ENCODE data around the gene KIF26A. TPM values are rescaled to one million over a fixed set of nuclear protein-coding genes. Genes with fewer than 3 reads are reported as not detected.

The KIF26A gene
- total RNA-seq, 4 donors from 2014 or later = 3.3 to 6.2 (median 4.9) TPM

DNA sequence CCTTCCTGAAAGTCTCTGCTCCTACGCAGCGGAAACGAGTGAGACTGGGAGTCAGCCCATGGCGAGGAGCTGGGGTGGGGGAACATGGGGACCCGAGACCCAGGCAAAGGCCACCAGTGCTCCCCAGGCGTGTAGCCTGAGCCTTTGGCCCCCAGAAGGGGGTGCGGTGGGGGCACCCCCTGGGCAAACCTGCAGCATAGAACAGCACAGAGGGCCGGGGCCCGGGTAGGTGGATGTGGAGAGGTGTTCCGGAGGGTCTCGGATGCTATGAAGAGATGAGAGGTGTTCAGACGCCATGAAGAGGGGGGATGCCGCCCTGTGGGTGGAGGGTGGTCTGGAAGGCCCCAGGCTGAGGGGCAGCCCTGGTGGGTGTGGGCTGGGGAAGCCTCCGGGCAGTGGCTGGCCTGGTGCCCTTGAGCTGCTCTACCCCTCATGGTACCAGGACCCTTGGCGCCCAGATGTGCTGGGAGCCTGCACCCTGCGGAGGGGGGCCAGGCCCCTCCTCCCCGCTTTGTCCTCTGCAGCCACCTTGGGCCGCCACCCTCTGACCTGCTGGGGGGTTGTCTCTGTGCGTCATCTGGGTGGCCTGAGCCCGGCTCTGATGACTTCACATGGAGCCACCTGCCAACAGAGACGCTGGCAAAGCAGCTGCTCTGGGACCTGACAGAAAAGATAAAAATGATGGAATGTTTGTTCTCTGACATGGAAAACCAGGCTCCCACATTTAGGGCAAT lies 83.4 kb downstream of the KIF26A start:
- 95 to 97% methylated on average over 17 to 21 of the region's 21 CpGs for WGBS, 2 donors
- no peak overlapping the region for H3K4me3 ChIP-seq (replicated peaks in 1 of 3)
- no peak for TF ChIP-seq POLR2A (IDR thresholded peaks at IDR 0.05)
- TF ChIP-seq, protein P1, sequence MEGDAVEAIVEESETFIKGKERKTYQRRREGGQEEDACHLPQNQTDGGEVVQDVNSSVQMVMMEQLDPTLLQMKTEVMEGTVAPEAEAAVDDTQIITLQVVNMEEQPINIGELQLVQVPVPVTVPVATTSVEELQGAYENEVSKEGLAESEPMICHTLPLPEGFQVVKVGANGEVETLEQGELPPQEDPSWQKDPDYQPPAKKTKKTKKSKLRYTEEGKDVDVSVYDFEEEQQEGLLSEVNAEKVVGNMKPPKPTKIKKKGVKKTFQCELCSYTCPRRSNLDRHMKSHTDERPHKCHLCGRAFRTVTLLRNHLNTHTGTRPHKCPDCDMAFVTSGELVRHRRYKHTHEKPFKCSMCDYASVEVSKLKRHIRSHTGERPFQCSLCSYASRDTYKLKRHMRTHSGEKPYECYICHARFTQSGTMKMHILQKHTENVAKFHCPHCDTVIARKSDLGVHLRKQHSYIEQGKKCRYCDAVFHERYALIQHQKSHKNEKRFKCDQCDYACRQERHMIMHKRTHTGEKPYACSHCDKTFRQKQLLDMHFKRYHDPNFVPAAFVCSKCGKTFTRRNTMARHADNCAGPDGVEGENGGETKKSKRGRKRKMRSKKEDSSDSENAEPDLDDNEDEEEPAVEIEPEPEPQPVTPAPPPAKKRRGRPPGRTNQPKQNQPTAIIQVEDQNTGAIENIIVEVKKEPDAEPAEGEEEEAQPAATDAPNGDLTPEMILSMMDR (IDR thresholded peaks at IDR 0.05) = no peak
- H3K27ac ChIP-seq = no peak overlapping the region
- H3K27me3 ChIP-seq = no peaks in the 10 kb centered on the region
- H3K36me3 ChIP-seq = no peaks in the 10 kb centered on the region
- intact Hi-C loops (cut with DNase I) = no loop called here
- no peaks in the 10 kb centered on the region for H3K4me1 ChIP-seq
- H3K9me3 ChIP-seq = no peaks in the 10 kb centered on the region
- DNase-seq = no peak

DNA sequence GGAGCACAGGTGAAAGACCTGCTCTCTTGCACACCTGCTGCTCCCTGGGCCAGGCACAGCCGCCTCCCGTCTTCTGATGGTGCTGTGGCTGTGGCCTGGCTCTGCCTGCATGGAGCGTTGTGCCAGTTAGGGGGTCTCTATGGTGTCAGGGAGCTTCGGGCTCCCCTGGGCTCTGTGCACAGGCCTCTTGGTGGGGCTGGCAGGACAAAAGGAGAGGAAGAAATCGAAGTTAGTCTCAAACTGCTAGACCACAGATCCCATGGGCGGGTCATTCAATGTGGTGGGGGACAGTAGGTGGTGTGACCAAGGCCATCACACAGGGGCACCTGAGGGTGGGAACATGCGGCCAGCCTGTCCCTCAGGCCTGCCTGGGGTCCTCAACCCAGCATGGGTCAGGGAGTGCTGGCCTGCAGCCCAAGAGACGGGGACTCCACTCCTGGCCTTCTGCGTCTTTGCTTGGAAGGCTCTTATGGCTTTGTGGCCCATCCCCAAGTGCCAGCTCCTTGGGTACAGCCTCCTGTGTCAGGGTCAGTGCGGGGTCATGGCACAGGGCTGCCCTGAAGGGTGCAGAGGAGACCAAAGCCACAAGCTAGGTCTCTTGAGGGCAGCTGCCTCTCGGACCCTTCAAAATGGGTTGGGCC lies 84.1 kb downstream of the KIF26A start:
- DNase-seq = no peak
- Histone ChIP-seq H3K36me3 (no peaks in the 10 kb centered on the region), H3K4me3 (replicated peaks in 1 of 3) (no peak overlapping the region), H3K27ac (no peak overlapping the region), H3K27me3 (no peaks in the 10 kb centered on the region), H3K9me3 (no peaks in the 10 kb centered on the region), H3K4me1 (no peaks in the 10 kb centered on the region)
- intact Hi-C loops (cut with DNase I) = no loop called here
- 92 to 93% methylated on average over 4 to 10 of the region's 11 CpGs for WGBS, 2 donors
- TF ChIP-seq POLR2A (IDR thresholded peaks at IDR 0.05) = no peak
- TF ChIP-seq, protein P1 (IDR thresholded peaks at IDR 0.05) = no peak

DNA sequence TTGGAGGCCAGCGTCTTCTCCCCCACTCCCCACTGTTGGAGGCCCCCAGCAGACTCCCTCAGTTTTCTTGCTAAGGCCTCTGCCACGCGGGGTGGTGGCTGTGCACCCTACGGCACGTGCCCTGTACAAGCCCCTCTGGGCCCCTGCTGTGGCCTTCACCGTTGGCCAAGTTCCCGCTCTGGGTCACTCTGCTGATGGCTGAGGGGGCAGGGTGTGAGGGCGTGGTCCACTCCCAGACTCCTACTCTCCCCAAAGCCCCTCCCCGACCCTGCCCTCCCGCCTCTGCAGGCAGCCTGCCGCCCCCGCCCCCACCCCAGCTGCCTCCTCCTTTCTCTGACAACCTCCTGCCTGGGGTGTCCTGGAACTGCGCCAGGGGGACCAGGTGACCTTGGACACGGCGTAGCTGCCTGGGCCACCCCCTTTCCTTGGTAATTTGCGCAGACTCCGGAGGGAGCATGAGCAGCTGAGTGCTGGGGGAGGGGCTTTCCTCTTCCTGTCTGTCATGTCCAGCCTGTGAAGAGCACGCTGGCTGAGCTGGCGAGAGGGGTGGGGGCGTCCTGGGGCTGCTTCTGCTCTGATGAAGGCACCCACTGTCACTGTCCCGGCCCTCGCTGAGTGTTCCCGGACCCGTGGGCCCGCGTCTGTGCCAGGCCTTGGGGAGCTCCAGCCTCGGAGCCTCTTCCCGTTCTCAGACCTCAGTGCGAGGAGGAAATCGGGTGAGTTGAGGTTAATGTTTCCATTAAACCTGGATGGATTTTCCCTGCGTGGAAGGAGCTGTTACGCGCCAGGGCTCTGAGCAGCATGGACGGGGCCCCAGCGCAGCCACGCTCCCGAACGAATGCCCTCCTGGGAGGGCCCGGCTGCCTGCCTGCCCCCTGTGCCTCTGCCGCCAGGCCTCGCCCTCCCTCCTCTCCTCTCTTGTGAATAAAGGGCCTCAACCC lies 85.0 kb downstream of the KIF26A start:
- TF ChIP-seq POLR2A (IDR thresholded peaks at IDR 0.05) = no peak
- TF ChIP-seq, protein P1 (IDR thresholded peaks at IDR 0.05) = no peak
- Histone ChIP-seq H3K4me1 (no peaks in the 10 kb centered on the region), H3K36me3 (no peaks in the 10 kb centered on the region), H3K9me3 (no peaks in the 10 kb centered on the region), H3K27me3 (no peaks in the 10 kb centered on the region), H3K27ac (no peak overlapping the region), H3K4me3 (replicated peaks in 1 of 3) (no peak overlapping the region)
- intact Hi-C loops (cut with DNase I) = no loop called here
- DNase-seq = peak in 1 of 2 donors; percentile 26
- 50 to 53% methylated on average over 10 to 27 of the region's 41 CpGs for WGBS, 2 donors

DNA sequence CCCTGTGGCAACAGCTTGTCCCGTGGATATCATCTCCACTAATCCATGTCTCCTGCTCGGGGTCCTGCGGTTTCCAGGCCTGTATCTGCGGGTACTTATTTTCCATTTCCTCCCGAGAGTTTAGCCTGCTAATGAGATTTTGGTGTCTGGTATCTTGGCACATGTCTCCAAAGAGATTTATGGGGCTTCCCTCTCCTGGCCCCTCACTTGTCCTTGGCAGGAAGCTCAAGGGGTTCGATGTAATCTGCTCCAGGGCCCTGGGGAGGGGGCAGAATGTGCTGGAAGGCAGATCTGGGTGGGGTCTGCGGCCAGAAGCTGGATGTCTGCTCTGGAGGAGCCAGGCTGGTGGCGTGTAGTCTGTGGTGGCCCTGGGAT lies 85.7 kb downstream of the KIF26A start:
- no peaks in the 10 kb centered on the region for H3K27me3 ChIP-seq
- WGBS, 2 donors = 54 to 58% methylated on average over 8 of the region's 8 CpGs

More for the DNA sequence above, 85.7 kb downstream of the KIF26A start:
- no peak overlapping the region for H3K4me3 ChIP-seq (replicated peaks in 1 of 3)
- no peaks in the 10 kb centered on the region for H3K4me1 ChIP-seq
- H3K27ac ChIP-seq = no peak overlapping the region
- TF ChIP-seq POLR2A (IDR thresholded peaks at IDR 0.05) = no peak
- TF ChIP-seq, protein P1 (IDR thresholded peaks at IDR 0.05) = no peak
- H3K36me3 ChIP-seq = no peaks in the 10 kb centered on the region
- H3K9me3 ChIP-seq = no peaks in the 10 kb centered on the region
- no peak for DNase-seq
- intact Hi-C loops (cut with DNase I) = no loop called here
